ENCODE results near the gene DYRK1A.
"Not testable (repeated sequence)": the region's sequence is repeated elsewhere in the genome, so short reads cannot be mapped to it uniquely, and the experiment has no call there.

DYRK1A gene

GRCh38 chr21:37528150-37528937, 161.8 kb downstream of the DYRK1A start:
- no peak for ATAC-seq
- DNase-seq, result no peak

GRCh38 chr21:37529649-37530048, 163.1 kb downstream of the DYRK1A start:
- DNase-seq (no peak), ATAC-seq (no peak)

- ATAC-seq, result no peak
- no peak for DNase-seq
Observed at GRCh38 chr21:37530901-37531351, 164.4 kb downstream of the DYRK1A start.

GRCh38 chr21:37531431-37531932, 164.9 kb downstream of the DYRK1A start:
- DNase-seq (no peak), ATAC-seq (no peak)

GRCh38 chr21:37532868-37533780, 166.6 kb downstream of the DYRK1A start:
- peak; percentile 91 for ATAC-seq
- peak; percentile 49 for DNase-seq

- DNase-seq (no peak), ATAC-seq (no peak)
Observed at GRCh38 chr21:37534431-37534830, 167.9 kb downstream of the DYRK1A start.

GRCh38 chr21:37535130-37535529, 168.6 kb downstream of the DYRK1A start:
- no peak for DNase-seq
- ATAC-seq, result no peak

- DNase-seq (no peak), ATAC-seq (no peak)
Observed at GRCh38 chr21:37535672-37536071, 169.1 kb downstream of the DYRK1A start.

- no peak for DNase-seq
- ATAC-seq, result no peak
Observed at GRCh38 chr21:37536616-37537278, 170.2 kb downstream of the DYRK1A start.

- DNase-seq (no peak), ATAC-seq (no peak)
Observed at GRCh38 chr21:37537391-37537996, 170.9 kb downstream of the DYRK1A start.

GRCh38 chr21:37538971-37539590, 172.5 kb downstream of the DYRK1A start:
- ATAC-seq, result no peak
- DNase-seq, result no peak

- ATAC-seq, DNase-seq: not testable (repeated sequence)
Observed at GRCh38 chr21:37541128-37541527, 174.6 kb downstream of the DYRK1A start.

- no peak for DNase-seq
- no peak for ATAC-seq
Observed at GRCh38 chr21:37542512-37542911, 175.9 kb downstream of the DYRK1A start.

GRCh38 chr21:37546299-37546908, 179.8 kb downstream of the DYRK1A start:
- DNase-seq (no peak), ATAC-seq (no peak)

- DNase-seq (no peak), ATAC-seq (peak; percentile 40)
Observed at GRCh38 chr21:37546949-37547614, 180.5 kb downstream of the DYRK1A start.

GRCh38 chr21:37547615-37548200, 181.1 kb downstream of the DYRK1A start:
- DNase-seq (no peak), ATAC-seq (no peak)

- ATAC-seq, result no peak
- no peak for DNase-seq
Observed at GRCh38 chr21:37548521-37548981, 182.0 kb downstream of the DYRK1A start.

GRCh38 chr21:37549730-37550129, 183.2 kb downstream of the DYRK1A start:
- DNase-seq, ATAC-seq: not testable (repeated sequence)

GRCh38 chr21:37550157-37550556, 183.6 kb downstream of the DYRK1A start:
- no peak for ATAC-seq
- DNase-seq, result no peak
